H1 (cell line): ENCODE results near the gene TP53BP1. TPM values are rescaled to one million over a fixed set of nuclear protein-coding genes. Genes with fewer than 3 reads are reported as not detected.

Source experiments
- HDAC6 ChIP-seq: IDR thresholded peaks from one replicate; pipeline ENCODE4 v1.7.1; 2012; ENCODE audit warnings: low read depth, mild to moderate bottlenecking, inconsistent platforms, low read length, moderate library complexity
- KDM1A ChIP-seq: fragments of 200-600, 300-600 bp; sonication (generic); IDR thresholded peaks from 2 replicates; pipeline ENCODE4 v1.7.1; 2016; ENCODE audit warnings: mild to moderate bottlenecking, low read length, borderline replicate concordance
- SIX5 ChIP-seq: IDR thresholded peaks from 2 replicates; pipeline ENCODE4 v1.6.1; 2011; ENCODE audit warnings: mild to moderate bottlenecking, low read depth, low read length
- SP1 ChIP-seq: IDR thresholded peaks from 2 replicates; pipeline ENCODE4 v1.6.1; 2011; ENCODE audit warnings: low read depth, low read length
- SUZ12 ChIP-seq: fragments of 200-600 bp; sonication (generic); IDR thresholded peaks from 2 replicates; pipeline ENCODE4 v1.6.1; 2012; ENCODE audit warnings: mild to moderate bottlenecking, inconsistent platforms, low read length, moderate library complexity, mixed read lengths
- polyA plus RNA-seq, 7 experiments: library from polyadenylated mRNA; depleted of rRNA in 3 of 7; stranded (reverse) in 5 of 7; unstranded in 2 of 7; fragments of >200 nt in 5 of 7; fragments of 200-250 nt in 2 of 7; gene quantifications; 1 replicate in 5 of 7; 2 replicates in 1 of 7; 4 replicates in 1 of 7; pipeline versions ENCODE4 v1.2.1 to v1.2.3, GENCODE V29; 2011 to 2013; ENCODE audit warnings: missing spikeins in 2 of 7, mixed read lengths in 2 of 7
- total RNA-seq: library from RNA; stranded (reverse); fragmentation: NEBNext Ultra II Directional; extraction: Animal tissue kit (Norgen Biotek cat#: 25700); gene quantifications from 2 replicates; pipeline ENCODE4 v1.2.1, GENCODE V29; 2021

Gene TP53BP1
- total and polyA plus RNA-seq, 2 of the 8 experiments (the other 6 are each of a cell fraction or from before 2014, with no cell fraction given) = 34.1 to 63.6 TPM

DNA sequence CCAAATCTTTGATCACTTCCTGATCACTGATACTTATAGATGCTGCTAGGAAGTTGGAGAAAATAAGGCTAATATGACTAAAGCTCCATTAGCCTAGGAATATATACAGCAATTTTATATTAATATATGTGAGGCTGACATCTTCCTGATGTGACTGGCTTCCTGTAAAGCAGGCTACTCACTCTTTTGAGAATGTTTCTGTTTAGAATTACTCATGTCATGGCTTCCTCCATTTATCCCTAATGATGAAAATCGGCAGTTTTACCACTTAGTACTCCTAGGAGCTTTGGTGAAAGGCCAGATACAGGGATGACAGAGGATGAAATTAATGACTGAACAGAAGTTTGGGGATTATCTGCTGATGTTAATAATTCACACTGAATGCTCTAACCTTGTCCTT is 20.6 kb upstream of the TP53BP1 start (continued):
- no peak for TF ChIP-seq SP1
- no peak for TF ChIP-seq HDAC6
- no peak for TF ChIP-seq KDM1A
- TF ChIP-seq SUZ12 = no peak
- TF ChIP-seq SIX5 = no peak
- TF ChIP-seq, all 59 proteins: peak for 0
